M059J (cell line): ENCODE data around the gene TTC39A. TPM values are rescaled to one million over a fixed set of nuclear protein-coding genes. Genes with fewer than 3 reads are reported as not detected.

Experiments
- DNase-seq: peaks from one replicate; pipeline ENCODE4 v3.0.0-alpha.2; 2012; ENCODE audit warnings: low read depth
- total RNA-seq: library from RNA; depleted of rRNA; stranded (reverse); fragments of >200 nt; shearing (Covaris generic); gene quantifications from 2 replicates; pipeline ENCODE4 v1.2.3, GENCODE V29; 2014; rRNA removed

The TTC39A gene
- 0.67 and 2.0 TPM in 2 replicates for total RNA-seq

DNA sequence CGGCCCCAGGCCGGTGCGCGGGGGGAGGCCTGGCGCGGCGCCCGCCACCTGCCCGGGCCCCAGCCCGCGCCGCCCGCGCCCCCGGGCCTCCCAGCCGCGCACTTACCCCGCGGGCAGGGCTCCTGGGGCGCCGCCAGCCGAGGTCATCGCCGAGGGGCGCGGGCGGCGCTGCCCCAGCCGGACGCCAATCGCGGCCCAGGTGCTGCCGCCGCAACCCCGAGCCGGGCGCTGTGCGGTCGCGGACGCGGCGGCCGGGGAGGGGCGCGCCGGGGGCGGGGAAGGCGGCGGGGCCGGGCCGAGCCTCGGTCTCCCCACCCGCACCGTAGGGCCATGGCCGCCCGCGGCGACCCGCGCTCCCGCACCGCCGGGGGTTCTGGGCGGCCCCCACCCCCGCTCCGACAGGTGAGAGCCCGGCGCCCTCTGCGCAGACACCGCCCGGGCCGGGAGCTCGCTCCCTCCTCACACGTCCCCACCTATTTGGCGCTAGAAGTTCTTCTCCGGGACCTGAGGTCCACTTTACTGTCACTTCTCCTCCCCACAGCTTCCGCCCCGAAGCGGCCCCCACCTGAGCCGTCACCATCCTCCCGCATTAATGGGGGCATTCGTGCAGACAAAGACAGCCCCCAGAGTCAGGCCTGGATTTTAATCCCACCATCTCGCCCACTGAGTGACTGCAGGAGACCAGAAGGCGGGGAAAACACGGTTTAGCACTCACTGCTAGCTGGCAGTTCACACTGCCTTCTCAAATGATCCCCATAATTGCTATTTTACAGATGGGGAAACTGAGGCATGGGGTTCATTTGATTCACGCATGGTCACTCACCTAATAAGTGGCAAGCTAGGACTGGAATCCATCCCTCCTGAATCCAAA lies at the start of gene TTC39A:
Gene TTC39A, minus strand, starts transcription at position 232 of the 871 bp plus-strand sequence. Its CDS starts 85 bp downstream, at position 147.
- no peak for DNase-seq

DNA sequence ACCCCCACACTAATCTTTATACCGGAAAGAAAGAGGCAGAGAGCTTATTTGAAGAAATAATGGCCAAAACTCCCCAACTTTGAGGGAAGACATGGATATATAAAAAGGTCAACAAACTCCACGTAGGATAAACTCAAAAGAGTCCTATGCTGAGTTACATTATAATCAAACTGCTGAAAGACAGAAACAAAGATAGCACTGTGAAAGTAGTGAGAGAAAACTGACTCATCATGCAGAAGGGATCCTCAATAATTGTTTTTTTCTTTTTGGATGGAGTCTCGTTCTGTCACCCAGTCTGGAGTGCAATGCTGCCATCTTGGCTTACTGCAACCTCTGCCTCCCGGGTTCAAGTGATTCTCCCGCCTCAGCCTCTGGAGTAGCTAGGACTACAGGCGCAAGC lies 48.5 kb upstream of the TTC39A start:
- no peak for DNase-seq

DNA sequence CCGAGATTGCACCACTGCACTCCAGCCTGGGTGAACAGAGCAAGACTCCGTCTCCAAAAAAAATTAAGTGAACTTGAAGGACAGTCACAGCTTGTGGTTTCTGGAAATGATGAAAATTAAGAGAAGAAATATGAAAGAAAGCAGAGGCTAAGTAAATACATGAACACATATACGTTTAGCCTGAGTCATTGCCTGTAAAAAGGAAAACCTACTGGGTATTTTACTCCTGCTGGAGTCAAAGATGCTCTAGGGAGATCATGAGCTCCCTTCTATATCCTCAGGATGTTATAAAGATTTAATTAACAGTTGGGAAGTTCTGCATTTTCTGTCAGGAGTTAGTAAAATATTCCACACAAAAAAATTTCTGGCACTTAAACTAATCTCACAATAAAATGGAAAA lies 43.5 kb upstream of the TTC39A start:
- no peak for DNase-seq

DNA sequence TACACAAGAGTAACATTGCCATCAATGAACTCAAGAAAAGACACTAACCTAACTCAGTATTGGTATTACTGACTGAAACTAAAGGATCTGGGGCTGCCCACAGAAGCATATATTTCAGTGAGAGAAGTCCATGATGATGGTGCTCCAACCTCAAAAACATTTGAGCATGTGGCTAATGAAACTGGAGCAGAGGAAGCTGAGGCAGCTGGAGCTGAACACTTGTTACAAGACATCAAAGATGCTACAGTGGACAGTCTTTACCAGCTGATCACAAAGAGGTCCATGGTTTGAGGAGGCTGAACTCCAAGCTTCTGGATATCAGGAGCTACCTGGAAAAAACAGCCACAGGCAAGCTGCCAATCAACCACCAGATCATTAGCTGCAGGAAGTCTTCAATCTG lies 42.2 kb upstream of the TTC39A start:
- DNase-seq = no peak

DNA sequence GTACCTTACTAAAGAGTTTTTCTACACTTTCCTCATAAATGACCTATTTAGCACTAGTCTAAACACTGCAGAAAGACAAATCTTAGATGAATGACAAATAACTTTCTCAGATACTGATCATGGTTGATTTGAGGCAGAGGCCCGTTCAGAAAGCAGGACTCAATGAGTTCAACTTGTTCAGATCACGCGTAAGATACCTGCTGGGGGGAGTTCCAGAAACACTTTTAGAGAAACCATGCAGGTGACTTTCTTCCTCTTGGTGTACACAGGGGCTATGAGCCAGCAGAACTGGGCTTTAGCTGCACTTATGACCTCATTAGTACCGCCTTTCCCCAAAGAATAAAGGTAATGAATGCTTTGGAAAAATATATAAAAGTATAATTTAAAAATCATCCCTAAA lies 38.8 kb upstream of the TTC39A start:
- DNase-seq = no peak

DNA sequence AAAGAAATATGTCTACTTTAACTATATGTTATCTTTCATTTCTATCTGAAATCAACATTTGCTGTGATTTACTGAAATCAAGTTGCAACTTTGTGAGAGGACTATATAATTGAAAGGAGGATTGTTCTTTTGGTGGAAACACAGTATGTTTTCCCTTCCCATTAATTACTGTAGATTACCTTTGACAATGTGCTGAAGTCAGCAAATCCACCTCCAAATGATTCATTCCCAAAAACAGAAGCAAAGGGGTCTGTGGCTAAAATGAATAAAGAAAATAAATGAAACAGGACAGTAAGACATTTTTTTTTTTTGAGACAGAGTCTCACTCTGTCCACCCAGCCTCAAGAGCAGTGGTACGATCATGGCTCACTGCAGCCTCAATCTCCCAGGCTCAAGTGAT lies 35.4 kb upstream of the TTC39A start:
- DNase-seq = no peak

DNA sequence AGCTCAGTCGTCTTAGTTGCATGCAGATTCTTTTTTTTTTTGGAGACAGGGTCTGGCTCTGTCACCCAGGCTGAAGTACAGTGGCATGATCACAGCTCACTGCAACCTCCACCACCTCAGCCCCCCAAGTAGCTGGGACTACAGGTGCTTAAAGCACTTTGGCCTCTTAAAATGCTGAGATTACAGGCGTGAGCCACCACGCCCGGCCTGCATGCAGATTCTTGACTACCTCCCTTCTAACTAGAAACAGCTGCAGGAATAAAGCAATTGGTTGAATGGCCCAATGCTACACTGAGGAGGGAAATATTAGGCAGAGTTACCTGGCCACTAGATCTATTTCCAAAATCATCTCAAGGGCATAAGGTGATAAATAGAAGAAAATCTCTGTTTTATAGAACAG lies 29.5 kb upstream of the TTC39A start:
- no peak for DNase-seq

DNA sequence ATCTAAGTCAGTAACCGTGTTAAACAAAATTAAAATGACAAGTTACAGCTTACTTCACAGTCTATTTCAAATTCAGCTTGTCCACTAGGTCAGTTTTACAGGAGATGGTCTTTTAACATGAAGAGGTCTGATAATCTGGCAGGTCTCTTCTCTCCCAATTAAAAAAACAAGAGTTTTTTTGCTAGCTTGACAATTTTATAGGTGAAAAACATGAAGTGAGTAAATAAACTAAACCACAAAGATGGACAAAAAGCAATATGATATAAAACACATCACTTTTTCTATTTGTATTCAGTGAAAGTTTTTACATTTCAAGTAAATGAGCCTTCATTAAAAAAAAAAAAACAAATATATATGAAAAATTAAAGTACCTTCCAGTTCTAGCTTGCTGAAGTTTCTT lies 25.0 kb upstream of the TTC39A start:
- no peak for DNase-seq

DNA sequence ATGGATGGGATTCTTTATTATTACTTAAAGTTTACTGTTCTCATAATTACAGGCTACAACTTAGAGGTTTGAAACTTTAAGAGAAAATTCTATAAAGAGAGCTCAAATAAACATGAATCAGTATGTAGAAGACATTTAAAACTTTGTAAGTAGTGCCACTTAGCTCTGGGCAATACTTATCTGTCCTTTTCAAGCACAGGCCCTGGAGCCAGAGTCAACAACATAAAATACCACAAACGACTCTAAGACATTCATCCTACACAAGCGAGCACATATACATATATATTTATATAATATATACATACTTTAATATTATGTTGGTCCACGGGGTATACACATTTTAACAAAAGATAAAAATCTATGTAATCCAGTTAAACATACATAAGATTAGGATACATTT lies 24.1 kb upstream of the TTC39A start:
- no peak for DNase-seq

DNA sequence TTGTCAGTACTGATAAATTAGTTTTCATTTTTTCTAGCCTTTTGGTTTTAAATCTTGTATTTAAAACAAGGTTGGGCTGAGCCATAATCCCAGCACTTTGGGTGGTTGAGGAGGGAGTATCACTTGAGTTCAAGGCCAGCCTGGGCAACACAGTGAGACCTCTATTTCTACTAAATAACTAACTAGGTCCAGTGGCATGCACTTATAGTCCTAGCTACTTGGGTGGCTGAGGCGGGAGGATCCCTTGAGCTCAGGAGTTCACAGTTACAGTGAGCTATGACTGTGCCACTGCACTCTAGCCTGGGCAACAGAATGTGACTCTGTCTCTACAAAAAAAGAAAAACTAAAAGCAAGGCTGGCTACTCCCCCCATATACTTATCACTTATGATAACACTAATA lies 21.5 kb upstream of the TTC39A start:
- no peak for DNase-seq

DNA sequence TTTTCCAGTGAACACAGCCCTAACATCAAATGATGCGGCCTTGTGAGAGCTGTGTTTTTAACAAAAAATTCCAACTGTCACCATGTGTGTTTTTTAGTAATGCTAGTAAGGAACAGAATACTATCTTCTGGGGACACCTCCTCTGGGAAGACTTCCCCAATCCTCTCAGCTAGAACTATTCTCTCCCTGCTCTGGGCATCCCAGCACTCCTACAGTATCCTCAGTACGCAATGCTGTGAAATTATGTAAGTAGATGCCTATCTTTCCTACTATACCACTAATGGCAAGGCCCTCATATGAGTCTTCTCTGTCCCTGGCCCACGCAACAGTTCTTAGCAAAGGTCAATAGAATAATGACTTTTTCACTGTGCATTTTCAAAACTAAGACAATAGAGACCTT lies 19.5 kb upstream of the TTC39A start:
- DNase-seq = no peak

DNA sequence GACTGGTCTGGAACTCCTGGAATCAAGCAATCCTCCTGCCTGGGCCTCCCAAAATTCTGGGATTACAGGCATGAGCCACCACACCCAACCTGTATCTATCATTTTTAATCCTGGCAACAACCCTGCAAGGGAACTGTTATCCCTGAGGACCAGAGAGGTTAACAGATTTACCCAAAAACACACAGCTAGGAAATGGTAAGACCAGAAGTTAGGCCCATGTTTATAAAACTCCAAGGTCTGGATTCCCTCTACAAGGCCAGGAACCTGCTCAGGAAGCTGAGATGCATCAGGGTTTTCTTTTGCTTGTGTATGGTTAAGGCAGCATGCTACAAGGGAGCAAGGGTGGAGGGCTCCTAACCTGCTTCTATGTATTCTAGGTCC lies 17.8 kb upstream of the TTC39A start:
- DNase-seq = no peak

DNA sequence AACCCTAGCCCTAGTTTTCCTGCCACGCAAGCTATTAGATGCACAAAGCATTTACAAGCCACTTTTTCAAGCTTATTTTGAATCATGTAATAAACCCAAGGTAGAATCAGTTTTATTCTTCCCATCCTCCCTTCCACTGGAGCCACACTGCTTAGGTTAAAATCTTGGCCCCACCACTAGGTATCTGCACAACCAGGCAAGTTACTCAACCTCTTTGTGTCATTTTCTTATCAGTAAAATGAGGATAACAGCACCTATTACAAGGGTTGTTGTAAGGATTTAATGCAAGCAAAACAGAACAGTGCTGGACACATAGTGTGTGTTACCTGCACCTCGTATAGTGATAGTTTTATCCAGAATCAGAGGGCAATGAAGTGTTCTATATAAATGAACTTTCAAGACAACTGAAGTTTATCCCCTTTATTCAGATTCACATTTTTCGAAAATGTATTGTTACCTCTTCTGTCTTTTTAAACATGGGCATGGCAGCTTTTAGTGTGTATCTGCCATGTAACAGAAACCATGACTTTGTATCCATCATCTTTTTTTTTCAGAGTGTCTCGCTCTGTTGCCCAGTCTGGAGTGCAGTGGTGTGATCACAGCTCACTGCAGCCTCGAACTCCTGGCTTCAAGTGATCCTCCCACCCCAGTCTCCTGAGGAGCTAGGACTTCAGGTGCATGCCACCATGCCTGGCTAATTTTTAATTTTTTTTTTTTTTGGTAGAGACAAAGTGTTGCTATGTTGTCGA lies 17.2 kb upstream of the TTC39A start:
- no peak for DNase-seq

DNA sequence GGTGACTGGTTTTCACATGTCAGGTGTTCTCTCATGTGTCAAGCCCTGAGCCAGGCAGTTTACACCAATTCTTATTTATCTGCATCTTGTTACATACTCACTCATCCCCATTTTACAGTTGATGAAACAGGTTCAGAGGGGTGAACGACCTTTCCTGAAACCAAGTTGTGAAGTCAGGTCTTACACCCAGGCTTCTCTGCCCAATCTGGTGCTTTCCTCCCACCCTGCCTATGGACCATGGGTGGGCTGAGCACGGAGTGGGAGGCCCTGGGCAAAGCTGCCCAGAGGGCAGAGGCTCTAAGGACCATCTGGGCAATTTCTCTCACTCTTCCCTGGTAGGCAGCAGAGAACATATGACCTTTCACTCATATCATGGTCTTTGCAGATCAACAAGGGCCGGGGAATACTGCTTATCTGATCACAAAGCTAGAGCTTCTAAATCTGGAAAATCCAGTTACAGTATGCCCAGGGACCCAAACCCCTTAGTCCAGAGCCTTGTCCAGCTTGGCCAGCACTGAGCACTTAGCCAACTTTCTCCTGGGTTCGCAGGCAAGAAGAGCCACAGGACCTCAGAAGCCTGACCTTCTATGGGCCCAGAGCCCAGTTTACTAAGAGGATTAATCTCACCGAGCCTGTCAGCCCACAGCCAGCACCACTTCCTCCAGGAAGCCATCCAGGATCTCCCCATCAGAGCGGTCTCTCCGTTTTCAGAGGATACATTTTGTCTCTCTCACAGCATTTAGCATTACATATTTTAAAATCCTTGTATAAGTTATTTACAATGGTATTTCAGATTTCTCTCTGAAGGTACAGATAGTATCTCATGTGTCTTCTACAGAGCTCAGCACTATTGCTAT lies 16.0 kb upstream of the TTC39A start:
- no peak for DNase-seq

DNA sequence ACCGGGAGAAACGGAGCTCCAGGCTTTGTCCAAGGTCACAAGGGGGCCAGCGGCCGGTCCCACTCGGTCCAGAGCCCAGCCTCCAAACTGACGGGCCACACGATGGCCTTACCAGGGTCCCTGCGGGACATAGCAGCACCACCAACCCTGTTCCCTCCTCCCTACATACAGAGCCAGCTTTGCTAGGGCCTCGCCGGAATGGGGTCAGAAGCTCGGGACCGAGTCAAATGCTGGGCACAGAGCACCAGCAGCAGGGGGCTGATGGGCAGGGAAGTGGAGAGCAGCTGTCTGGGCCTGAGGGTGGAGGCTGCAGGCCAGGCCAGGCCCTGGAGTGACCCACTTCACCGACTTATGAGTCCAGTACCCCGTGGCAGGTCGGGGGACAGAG lies 14.9 kb upstream of the TTC39A start:
- DNase-seq = no peak

DNA sequence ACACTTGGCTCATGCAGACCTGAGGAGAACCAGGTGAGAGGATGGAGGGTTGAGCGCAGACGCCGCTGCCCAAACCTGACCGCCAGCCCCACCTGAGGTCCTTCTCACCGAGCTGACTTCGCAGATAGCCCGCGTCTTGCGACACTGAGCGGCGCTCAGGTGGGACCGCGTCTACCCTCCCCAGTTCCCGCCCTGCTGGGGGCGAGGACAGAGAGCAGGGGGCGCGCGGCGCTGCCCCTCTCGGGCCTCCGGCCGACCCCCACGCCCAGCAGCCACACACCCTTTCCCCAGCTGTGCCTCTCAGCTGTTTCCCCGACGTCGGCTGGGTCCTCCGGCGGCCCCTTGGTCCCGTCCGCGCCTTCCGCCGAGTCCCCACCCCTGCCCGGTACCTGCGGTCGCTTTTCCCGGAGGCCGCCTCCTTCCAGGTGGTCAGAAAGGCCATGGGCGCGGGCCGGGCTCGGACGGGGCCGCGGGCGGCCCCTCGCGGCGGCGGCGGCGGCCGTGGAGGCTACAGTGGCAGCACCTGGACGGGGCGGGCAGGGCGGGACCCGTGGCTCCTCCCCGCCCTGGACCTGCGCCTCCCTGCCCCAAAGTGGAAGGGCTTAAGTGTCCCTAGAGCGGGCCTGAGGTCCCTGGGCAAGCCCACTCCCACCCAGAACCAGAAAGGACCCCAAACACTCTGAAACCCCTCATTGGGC lies 14.4 kb upstream of the TTC39A start:
- DNase-seq = no peak

DNA sequence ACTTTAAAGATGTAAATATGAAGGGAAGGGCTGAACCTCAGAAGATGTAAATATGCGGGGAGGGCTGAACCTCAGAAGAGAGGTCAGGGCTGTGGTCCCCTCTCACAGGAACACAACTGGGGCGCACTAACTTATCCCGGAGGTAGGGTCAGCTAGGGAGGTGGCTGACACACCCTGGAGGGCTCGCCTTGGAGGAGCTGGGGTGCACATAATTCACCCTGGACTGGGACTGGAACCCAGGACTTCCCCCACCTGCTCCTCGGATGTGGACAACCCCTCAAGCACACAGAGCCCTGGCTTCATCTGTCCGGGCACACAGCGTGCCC lies 13.9 kb upstream of the TTC39A start:
- DNase-seq = no peak

DNA sequence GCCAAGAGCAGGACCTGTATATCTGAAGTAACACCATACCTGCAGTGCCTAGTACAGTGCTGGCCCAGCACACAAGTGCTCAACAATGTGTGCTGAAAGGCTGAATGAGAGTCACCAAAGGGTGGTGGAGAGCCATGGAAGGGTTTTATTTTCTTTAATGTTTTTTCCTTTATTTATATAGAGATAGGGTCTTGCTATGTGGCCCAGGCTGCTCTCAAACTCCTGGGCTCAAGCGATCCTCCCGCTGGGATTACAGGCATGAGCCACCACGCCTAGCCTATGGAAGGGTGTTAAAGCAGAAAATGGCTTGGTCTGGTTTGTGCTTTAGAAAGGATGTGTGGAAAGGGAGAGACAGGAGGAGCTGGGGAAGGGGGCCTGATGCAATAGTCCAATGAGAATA lies 13.3 kb upstream of the TTC39A start:
- DNase-seq = no peak

DNA sequence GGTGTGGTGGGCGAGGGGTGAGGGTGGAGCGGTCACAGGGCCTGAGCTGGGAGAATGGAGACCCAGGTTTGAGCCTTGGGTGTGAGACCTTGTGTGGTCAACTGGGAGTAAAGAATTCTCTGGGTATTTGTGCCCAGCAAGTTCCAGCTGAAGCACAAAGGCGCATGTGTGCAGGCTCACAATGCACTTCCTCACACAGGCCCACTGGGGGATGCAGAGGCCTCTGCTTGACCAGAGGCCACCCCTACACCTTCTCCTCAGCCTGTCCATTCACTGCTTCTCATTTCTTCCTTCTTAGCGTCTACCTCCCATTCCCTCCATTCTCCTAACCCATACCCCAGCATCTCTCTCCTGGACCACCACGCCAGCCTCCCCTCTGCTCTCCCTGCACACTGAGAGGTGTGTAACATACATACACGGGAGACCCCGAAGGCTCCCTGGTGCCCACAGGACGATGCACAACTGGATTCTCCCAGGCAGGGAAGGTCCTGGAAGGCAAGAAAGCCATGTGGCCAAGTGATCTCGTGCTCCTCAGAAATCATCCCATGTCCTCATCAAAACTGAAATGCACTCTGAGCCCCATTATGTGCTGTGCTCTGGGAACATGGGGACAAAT lies 12.3 kb upstream of the TTC39A start:
- no peak for DNase-seq

DNA sequence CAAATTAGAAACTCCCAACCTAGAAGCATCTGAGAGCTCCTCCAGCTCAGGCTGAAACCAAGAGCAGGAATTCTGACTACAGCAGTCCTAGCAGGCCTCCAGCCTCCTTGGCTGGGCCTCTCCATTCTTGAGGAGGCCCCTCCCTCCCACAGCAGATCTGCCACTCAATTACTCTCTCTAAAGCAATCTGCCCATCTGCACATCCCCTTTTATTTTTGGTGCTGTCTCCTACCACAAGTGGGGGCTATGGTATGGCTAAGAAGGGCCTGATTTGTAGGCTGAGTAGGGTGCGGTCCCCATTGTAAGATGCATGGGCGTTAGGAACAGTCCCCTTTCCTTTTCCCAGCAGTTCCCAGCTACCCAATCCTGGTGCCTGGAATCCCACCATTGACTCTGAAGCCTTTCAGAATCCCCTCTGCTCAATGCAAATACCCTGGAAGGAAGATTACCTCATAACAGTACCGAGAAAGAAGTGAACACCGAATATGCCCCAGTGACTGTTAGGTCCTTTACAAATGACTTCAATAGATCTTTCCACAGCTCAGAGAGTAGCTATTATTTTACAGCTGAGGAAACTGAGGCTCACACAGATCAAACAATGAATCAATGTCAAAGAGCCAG lies 11.6 kb upstream of the TTC39A start:
- no peak for DNase-seq

DNA sequence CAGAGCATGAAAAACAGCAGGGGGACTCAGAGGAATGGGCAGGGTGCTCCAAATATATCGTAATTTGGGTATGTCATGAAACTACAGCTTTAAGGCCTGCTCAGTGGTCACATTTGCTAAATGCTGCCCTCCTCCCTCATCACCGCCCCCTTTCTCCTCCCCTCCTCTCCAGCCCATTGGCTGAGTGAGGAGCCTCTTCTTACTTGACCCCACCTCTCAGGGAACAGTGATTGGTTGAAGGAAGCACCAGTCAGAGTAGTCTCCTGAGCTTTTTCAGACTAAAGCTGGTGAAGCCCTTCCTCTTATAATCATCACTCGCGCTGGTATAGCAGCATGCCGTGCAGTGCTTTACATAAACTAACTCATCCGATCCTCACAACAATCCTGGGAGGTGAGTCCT lies 10.0 kb upstream of the TTC39A start:
- no peak for DNase-seq
